ENCODE results near the gene RHOT1.
"Not testable (repeated sequence)": the region's sequence is repeated elsewhere in the genome, so short reads cannot be mapped to it uniquely, and the experiment has no call there.

The RHOT1 gene

DNA sequence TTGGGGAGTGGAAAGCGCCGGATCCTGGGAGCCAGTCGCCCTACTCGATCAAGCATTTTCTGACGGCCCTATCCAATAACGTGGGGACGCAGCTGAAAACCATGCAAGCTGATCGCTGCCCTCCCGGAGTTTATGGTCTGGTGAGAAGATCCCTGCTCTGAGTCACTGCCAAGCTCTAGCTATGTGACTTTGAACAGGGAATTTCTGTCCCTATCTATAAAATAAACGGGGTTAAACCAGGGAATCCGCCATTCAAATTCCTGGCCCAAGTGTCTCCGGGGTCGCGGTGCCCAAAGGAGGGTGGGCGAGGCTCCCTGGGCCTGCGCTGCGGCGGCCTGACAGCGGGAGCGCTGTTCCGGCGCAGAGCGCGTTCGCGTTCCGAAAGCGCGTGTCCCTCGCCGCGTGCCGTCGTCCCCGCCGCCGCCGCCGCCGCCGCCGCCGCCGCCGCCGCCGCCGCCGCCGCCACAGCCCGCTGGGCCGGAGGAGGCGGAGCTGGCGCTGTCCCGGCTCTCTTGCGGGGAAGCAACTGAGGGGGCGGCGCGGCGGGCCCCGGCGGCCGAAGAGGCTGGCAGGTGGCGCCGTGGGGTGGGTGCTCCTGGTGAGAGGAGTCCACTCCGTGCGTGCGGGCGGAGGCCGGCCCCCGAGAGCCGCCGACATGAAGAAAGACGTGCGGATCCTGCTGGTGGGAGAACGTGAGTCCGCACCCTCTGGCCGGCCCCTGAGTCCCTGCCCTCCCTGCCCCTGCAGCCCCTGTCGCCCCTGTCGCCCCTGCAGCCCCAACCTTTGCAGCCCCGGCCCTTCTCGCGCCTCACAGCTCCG lies at the start of gene RHOT1:
Gene RHOT1 (plus strand): TSS at position 465 of the 819 bp plus-strand sequence. CDS start 191 bp downstream, at position 656.
- peak; percentile 68 for DNase-seq (ENCODE audit: low spot score)

DNA sequence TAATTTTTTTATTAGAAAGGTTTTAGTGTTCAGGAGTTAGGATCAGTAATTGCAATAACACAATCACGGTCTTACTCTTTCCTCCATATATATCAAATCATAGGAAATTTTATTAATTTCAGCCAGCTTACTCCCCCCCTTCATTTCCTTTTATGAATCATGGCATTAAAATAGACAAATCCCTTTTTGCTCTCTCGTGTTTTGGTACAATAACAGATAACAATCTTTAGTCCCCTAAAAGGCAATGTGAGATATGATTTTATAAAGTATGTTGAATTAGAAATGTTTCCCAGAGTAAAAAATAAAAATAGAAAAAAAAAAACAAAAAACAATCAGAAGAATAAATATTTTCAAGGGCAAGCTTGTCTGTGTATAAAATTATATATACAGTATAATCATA lies 42.6 kb upstream of the RHOT1 start:
- DNase-seq (ENCODE audit: low spot score), result no peak

DNA sequence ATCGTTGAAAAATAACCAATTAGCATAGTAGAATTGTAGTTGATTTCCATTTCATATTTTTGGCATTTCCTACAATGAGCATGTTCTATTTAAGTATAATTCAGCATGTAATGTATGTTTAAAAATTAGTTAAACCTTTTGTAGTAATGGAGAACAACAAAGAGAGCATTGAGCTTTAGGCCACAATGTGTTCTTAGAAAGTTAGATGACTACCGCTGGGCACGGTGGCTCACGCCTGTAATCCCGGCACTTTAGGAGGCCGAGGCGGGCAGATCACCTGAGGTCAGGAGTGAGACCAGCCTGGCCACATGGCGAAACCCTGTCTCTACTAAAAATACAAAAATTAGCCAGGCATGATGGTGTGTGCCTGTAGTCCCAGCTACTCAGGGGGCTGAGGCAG lies 42.0 kb upstream of the RHOT1 start:
- DNase-seq (ENCODE audit: low spot score), result not testable (repeated sequence)

DNA sequence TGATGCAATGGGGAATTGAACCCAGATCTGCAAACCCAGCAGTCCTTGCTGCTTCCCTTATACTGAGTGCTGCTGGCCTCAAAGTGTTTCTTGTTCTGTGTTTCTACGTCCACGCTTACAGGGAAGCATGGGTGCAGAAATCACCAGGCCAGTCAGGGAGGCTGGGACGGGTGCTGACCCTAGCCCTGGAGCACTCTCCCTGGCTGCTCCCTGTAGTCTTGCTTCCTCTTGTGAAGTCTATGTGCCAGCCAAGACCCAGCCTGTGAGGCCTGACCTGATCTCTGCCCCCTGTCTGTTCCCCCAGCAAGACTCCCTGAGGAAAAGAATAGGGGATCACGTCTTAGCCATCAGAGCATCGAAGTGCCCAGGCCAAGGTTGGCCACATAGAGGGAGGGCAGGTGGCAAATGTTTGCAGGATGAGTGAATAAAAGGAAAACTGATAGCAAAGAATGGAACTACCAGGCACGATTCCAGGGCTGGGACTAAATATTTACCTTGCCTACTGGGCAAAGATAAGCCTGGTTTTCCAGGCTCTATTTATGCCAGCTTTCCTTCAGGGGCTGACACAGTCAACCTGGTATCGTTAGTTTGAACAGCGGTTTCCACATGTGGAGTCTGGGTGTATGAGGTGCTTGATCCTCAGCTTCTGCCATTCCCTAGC lies 41.2 kb upstream of the RHOT1 start:
- no peak for DNase-seq (ENCODE audit: low spot score)

DNA sequence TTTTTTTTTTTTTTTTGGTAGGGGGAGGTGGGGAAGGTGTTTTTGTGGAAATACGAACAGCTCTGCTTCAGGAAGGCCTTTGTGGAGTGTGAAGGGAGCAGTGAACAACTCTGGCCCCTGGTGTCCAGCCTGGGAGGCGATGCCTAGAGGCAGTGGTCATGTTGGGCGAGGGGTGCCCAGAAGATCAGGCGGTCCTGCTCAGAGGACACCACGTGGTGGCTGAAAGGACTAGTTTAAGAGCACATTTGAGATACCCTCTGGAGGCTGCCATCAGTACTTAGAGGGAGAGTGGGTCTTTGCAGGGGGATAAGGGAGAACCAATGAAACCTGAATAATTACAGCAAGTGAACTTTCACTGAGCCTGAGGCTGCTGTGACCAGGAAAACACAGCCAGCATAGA lies 40.1 kb upstream of the RHOT1 start:
- no peak for DNase-seq (ENCODE audit: low spot score)

DNA sequence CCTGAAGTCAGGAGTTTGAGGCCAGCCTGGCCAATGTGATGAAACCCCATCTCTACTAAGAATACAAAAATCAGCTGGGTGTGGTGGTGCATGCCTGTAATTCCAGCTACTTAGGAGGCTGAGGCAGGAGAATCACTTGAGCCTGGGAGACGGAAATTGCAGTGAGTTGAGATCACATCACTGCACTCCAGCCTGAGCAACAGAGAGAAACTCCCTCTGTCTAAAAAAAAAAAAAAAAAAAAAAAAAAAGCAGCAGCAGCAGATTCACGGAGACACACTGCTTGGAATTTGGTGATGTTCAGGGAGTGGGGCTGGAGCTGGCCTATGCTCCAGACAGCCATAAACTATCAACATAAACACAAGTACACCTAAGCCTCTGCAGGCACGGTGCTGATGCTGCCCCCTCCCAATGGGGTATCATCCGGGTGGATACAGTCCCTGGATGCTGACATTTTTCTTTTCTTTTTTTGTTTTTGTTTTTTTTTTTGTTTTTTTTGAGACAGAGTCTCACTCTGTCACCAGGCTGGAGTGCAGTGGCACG lies 39.6 kb upstream of the RHOT1 start:
- no peak for DNase-seq (ENCODE audit: low spot score)

DNA sequence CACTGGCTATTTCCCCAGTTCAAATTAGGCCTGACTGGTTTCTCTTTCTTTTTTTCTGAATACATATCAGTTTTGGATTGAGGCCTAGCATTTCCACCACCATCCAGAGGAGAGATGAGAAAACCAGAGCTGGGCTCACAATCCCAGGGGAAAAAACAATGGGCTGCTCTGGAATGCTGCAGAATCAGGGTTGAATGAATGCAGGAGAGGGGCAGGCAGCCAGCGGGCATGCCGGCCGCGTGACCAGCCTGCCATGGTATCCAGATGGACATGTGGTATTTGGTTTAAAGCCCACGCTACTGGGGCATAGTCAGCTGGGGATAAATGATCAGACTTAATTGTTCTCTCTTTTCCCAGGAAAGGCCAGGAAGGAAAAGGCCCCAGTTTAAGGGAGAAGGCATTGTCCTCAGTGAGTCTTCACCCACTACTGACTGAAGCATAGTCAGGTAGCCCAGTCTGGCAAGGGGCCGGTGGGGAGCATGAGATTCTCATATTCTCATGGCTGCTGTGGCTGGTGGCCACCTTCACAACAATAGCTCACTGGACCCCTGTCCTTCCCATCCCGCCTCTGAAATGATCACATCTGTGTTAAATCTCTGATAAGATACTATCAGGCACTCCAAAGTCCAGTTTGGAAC lies 38.7 kb upstream of the RHOT1 start:
- no peak for DNase-seq (ENCODE audit: low spot score)

DNA sequence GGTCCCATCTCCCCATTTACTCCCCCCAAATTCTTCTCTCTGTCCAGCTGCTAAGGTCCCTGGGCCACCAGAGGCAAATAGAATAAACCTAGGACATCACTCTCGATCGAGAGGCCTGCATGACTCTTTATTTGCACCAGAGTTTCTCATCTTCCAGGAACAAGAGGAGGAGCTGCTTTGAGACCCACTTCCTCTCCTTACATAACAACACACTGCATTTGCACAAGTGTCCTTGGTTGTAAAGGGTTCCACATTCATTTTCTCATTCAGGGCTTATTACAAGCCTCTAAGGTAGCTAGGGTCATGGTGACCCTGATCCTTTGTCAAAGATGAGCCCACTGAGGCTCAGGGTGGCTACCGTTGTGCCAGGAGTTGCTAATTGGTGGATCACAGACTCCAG lies 38.1 kb upstream of the RHOT1 start:
- DNase-seq (ENCODE audit: low spot score), result no peak

DNA sequence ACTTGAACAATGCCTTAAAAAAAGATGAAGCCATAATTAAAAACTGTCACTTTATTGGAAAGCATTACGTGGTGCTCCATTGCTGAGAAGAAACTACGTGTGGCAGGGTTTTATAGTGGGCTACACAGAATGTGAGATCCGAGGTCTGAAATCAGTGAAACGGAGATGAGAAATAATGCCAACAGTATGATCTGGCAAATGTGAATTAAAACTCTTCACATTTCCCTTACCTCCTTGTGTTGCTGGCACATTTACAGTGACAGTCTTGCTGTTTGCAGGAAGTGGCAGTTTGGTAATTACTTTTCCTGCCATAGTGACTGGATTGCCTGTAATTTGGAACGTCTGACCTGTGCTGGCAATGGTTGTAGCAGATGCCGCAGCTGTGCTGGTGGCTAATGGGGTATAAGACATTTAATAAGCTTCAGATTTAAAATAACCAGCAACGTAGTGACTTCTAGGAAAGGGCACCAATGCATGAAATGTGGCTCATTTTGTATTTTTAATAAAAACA lies 35.8 kb upstream of the RHOT1 start:
- not testable (repeated sequence) for DNase-seq (ENCODE audit: low spot score)

DNA sequence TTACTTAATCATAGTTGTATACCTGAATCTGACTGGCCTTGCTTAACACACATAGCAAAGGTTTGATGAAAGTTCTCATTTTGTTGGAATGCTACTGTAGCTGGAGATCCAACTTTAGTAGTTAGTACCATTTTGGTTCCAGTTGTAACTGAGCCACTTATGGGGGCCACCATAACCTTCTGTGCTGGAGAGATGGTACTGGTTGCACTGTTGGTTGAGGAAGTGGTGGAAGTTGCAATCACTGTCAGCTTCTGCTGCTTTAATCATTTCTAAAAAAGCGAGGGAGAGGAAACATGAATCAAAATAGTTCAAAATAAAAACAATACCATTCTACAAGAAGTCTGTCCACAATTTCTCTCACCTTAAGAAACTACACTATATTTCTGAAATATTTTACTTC lies 35.1 kb upstream of the RHOT1 start:
- DNase-seq (ENCODE audit: low spot score), result not testable (repeated sequence)

DNA sequence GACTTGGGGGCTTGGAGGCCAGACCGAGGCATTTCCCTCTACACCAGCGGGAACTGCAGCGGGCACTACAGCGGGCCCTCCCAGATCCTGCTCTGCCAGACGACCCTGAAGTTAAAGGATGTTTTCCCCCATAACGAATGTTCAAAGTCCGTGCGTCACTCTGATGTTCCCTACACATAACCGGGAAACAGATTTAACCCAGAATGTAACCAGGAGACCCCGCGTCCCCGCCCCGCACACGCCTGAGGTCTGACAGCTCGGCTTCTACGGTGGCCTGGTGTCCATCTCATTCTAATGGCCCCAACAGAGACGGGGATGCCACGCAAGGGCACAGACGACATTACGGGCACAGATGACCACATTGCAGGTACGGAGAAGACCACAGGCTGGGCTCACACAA lies 31.7 kb upstream of the RHOT1 start:
- DNase-seq (ENCODE audit: low spot score), result no peak

DNA sequence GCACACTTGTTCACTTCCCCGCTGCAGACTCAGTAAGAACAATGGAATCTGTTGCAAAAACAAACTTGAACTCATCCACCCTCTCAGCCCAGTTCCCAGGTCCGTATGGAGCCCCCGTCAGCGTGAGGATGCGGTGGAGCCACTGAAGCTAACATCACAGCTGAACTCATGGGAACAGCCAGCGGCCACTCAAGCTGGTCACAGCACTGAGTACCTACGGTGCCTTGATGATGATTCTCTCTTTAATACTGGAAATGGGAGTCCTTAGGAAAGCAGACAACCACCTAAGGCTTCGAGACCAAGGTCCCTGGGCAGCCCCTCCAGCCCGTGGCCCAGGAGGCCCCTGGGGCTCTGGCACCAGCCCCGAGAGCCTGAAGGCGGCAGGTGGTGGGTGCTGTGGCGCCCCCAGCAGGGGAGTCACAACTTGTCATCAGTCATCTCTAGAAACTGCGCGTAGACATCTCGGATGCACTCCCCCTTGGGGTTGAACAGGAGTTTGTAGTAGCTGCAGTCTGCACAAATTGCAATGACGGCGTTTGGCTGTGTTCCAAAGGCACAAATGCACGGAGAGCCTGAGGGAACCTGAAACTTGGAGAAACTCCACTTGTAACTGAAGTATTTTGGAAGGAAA lies 31.0 kb upstream of the RHOT1 start:
- peak; percentile 59 for DNase-seq (ENCODE audit: low spot score)

DNA sequence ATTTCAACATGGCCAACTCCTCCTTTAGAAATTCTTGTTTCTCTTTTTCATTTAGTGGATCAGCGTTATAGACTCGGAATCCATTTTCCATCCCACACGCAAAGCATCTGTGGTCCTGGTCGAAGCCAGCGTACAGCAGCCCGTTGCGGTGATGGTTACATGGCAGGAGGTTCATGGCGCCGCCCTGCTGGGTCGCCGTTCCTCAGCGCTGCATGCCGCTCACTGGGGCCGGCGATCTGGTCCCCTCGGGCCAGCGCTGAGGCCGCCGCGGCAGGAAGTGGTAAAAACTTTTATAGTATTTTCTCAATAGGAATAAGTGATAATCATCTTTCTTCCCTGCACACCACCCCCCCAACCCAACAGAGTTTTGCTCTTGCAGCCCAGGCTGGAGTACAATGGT lies 29.9 kb upstream of the RHOT1 start:
- no peak for DNase-seq (ENCODE audit: low spot score)

DNA sequence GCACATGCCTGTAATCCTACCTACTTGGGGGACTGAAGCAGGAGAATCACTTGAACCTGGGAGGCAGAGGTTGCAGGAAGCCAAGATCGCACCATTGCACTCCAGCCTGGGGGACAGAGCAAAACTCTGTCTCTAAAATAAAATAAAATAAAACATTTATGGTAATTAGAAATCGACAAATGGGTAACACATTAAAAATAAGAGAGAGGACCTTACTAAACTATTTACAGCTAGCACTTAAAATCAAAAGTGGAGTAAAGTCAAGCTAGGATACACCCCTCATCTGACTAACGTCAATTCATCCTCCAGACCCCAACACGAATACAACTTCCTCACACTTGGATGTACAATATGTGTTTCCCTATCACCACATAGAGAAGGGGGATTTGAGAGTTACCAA lies 27.8 kb upstream of the RHOT1 start:
- no peak for DNase-seq (ENCODE audit: low spot score)

DNA sequence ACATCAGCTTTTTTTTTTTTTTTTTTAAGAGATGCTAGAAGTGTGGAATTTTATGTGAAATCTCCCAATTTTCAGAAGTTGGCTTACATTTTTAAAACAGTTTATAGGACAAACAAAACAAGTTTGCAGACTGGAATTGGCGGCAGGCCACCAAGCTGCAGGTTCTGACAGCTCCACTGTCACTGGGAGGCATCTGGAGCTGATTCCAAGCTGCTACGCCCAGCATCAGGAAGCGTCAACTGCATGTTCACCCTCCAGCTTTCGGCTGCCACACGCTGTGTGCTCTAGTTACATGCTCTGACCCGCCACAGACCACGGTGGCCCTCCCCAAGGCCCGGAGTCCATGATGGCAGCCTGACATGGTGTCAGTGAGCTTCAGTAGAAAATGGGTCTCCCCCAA lies 26.8 kb upstream of the RHOT1 start:
- DNase-seq (ENCODE audit: low spot score), result not testable (repeated sequence)

DNA sequence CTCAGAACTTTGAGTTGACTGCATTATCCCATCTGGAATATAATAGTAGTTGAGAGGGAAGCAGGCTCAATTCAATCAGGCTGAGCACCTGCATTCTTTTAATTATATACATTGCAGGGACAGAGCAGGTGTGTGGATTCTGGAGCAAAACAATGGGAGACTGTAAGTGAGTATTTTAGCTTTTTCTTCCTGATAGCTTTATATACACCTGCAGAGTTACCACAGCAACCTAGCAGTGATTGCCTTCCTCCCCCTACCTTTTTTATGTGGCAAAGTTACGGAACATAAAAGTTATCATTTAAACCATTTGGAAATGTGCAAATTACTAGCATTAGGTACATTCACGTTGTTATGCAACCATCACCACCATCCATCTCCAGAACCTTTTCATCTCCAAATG lies 25.4 kb upstream of the RHOT1 start:
- DNase-seq (ENCODE audit: low spot score), result no peak

DNA sequence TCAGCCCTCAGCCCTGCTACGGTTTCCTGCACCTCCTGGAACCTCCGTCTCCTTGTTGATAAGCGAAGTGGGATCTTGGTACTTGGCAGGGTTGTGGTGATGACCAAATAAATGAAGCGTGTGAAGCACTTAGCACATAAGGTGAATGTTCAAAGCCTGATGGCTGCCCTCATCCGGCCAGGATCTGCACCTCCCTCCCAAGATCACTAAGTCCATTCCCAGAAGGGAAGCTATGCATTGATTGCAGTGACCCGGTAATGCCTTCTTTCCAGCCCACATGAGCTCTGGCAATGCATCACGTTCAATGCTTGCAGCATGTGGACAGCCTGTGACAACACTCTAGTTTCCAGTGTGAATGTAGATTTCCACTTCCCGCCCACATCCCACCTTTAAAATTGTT lies 24.9 kb upstream of the RHOT1 start:
- no peak for DNase-seq (ENCODE audit: low spot score)

DNA sequence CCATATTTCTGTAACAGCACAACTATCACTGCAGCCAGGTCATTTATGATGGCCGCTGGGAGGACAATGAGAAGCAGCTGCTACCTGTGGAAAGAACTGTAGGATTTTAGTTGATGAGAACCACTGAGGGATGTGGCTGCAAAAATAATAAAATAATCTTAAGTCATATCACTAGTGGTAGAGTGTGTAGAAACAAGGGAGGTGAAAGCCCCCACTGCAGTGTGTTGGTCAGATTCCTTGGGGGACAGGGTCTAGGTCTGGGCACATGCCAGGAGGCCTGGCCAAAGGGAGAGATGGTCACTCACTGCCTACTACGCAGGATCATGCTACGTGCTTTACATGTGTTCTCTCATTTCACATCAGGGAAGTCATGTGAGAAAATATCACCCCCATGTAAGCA lies 24.2 kb upstream of the RHOT1 start:
- DNase-seq (ENCODE audit: low spot score), result not testable (repeated sequence)

DNA sequence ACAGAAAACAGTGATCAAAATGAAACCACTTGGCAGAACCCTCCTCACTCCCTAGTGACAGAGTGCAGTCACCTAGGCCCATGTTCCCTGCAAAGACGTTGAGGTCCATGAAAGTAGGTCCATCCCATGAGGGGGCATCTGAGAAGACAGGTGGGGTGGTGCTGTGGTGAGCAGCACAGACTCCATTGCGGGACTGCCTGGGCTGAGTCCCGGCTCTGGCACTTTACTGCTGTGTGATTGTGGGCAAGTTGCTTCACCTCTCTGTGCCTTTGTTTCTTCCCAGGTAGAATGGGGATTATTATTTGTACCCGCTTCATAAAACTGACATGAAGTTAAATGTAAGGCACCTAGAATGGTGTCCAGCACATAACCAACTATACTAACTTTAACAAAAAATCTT lies 23.5 kb upstream of the RHOT1 start:
- DNase-seq (ENCODE audit: low spot score), result no peak

DNA sequence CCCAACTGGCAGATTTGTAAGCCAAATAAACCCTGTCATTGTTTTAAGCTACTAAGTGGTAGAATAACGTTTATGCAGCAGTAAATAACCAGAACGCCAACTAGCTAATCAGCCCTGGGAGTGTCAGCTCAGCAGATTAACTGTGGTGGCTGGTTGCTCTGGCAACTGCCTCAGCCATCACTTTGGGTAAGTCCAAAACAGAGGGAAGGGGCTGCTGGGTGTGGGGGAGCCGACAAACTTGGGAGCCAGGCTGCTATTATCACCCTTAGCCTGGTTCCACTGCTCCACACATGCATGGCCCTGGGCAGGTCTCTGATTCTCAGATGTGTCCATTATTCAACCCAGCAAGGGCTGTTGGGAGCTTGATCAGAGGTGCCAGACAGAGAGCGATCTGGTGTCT lies 22.2 kb upstream of the RHOT1 start:
- no peak for DNase-seq (ENCODE audit: low spot score)

DNA sequence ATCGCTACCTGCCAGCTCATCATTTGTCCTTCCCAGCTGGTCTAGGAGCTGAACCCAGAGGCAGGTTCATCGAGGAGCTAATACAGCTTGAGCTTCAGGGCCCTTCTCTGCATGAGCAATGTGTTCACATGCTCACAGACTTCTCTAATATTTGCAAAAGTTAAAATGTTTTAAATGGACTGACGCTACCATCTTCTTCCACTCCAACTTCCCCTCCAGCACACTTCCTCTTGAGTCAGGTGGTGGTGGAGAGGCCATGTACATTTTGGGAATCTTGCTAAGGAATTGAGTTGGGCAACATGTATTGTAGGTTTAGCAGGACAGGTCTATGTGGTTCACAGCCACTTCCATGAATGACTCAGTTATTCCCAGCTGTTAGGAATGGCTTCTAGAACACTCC lies 21.6 kb upstream of the RHOT1 start:
- no peak for DNase-seq (ENCODE audit: low spot score)

DNA sequence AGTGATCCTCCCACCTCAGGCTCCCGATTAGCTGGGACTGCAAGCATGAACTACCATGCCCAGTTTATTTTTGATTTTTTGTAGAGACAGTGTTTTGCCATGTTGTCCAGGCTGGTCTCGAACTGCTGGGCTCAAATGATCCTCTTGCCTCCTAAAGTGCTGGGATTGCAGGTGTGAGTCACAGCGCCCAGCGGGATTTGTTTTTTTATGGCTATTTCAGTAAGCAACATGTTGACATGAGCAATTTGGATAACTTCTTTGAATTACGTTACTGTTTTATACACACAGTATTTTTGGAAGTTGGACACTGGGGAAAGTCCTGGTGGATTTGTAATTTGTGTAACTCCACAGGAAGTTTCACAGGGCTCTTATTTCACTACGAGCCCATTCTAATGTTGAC lies 18.5 kb upstream of the RHOT1 start:
- no peak for DNase-seq (ENCODE audit: low spot score)
